HG02571 (cell line): ENCODE measurements around the gene ABHD15.

Experiments used
- ATAC-seq: cut with Tn5 transposase; IDR thresholded peaks from one replicate; pipeline ENCODE4 v1.9.1; 2021; ENCODE audit warnings: mild to moderate bottlenecking, moderate library complexity; ENCODE audit not compliant: unreplicated experiment

ABHD15 gene

DNA sequence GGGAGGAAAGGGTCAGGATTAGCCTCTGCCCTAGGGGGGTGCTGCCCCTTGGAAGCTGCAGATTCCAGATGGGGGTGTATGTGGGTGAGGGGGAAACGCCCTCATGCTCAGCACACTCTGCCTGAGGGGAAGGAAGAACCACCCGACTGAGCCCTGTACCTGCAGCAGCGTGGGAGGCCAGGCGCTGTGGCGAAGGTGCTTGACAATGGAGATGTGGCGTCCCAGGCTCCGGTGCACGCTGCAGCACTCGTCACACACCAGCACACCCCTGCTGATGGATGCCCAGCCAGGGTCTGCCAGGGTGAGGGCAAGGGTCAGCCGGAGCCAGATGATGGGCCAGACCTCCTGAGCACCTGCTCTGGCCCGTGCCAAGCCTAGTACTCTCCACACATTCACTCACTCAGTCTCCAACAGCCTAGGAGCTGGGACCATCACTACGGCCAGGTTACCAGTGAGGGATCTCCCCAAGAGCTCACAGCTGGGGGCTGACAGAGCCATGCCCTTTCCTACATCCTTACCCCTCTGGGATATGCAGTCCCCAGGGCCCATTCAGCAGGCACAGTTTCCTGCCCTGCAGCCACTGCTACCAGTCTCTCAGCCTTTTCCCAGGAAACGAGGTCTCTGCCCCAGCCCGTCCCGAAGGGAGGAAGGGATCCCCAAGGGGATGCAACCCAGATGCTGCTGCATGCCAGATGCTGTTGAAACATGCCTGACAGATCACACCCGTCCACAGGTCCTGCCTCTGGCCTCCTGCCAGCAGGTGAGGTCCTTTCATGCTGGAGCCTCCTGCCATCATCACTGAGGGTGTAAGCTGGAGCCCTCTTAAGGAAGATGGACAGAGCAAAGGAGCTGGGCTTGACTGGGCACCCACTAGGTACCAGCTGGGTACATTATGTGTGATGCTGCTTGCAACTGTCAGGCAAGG is 16.7 kb upstream of the ABHD15 start:
- no peak for ATAC-seq

GRCh38 chr17:29582772-29583171 is 15.9 kb upstream of the ABHD15 start:
- ATAC-seq, result no peak

GRCh38 chr17:29582254-29582765 is 15.5 kb upstream of the ABHD15 start:
- ATAC-seq, result no peak

DNA sequence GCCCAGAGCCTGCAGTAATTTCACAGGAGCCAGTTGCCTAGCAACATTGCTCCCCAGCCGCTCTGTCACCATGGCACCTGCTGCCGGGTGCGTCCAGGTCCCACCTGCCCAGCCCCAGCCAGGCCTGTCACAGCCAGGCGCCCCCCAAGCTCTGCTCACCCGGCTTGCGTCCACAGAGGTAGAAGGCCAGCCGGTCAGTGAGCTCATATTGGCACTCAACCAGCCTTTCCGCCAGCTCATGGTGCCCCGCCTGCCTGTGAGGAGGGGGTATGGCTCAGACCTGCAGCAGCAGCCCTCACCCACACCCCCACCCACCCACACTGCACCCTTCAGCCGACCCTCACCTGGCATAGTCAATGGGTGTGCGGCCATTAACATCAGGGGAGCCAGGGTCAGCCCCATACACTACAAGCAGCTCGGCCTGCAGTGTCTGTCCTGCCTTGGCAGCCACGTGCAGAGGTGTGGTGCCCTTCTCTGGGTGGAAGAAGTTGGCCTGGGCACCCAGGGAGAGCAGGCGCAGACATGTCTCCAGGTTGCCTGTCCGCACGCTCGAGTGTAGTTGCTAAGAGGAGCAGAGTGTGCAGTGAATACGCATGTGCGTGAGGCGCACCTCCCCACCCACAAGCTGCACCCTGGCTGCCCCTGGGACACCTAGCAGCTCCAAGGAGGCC is 14.9 kb upstream of the ABHD15 start:
- ATAC-seq, result no peak

DNA sequence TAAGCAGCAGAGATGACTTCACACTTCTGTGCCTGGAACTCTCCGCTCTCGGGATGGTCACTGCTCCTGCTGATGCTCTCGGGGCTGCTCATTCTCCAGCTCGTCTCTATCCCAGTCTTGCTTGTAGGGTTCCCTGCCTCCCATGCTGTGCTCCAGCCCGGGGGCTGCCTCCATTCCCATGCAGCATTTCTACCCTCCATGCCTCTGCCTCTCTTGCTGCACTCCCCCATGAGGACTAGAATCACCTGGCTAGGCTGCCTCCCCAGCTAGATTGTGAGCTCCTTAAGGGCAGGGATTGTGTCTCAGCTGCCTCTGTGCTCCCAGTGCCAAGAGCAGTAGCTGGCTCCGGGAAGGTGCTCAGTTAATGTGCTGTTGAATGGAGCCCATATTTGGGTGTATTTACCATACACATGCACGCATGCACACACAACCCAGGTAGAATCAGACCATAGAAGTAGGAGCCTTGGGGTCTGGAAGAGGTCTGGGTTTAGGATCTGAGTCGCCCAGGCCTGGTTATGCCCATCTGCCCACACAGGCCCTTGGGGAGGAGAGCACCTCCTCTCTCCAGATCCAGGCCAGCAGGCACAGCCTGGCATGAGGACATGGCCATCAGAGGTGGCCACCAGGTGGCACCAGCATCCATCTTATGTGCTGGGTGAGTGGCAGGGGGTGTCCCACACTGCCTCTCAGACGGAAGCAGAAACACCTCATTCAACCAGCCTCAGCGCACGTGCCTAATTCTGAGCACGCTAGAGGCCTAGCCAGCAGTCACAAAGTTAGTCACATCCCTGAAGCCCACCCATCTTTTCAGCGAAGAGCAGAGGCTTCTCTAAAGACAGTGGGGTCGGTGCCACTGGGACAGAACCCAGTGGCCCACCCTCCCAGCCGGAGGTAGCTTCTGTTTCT is 13.3 kb upstream of the ABHD15 start:
- peak; percentile 76 for ATAC-seq

DNA sequence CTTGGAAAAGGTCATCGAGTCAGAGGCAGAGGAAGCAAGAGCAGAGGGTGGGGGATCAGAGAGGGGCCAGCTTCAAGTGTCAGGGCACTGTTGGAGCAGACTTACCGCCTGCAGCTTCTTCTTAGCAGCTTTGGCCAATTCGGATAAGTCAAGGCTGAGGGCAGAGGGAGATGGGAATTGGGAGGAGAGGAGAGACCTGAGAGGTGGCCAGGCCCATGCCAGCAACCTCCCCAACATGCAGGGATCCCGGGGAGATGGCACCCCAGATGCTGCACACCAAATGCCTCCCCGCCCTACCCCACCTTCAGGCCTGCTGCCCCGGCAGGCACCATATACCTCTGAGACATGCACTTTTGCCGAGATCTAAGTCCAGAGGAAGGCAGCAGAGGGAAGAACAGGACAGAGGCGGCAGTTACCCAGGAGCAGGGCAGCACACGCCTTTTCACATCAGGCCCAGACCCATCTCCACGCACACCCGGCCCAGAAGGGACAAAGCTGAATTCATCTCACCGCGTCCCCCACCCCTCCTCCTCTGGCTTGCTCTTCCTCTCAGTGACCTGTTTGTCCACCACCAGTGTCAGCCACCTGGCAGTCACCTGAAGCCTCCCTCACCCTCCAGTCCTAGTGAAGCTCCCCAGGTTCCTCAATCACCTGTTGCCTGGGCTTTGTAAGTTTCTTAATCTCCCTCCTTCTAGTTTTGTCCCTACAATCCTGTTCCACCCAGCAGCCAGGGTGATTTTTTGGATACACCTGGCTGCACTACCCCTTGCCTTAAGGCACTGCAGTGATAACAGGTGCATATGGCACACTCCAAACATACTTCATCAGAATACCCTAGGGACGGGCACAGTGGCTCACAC is 12.0 kb upstream of the ABHD15 start:
- no peak for ATAC-seq

GRCh38 chr17:29577385-29578211 is 10.8 kb upstream of the ABHD15 start:
- ATAC-seq, result no peak

DNA sequence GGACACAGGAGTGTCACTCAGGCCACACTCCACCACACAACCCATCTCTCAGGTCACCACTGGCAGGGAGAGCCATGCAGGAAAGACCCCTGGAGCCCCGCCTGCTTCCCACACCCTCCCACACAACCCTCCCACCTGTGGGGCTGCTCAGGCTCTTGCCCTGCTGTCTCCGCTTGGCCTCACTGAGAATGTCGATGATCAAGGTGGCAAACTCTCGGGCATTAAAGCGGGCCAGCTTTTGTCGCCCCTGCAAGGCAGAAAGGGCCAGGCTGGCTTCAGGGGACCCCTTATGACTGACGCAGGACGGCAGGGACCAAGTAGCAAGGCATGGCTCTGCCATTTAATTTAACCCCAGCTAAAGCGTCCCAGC is 10.1 kb upstream of the ABHD15 start:
- ATAC-seq, result no peak

- ATAC-seq, result no peak
Measured at GRCh38 chr17:29576214-29577000, 9.6 kb upstream of the ABHD15 start.

- no peak for ATAC-seq
Measured at GRCh38 chr17:29575511-29576213, 8.8 kb upstream of the ABHD15 start.

- ATAC-seq, result no peak
Measured at GRCh38 chr17:29574732-29575510, 8.1 kb upstream of the ABHD15 start.

- no peak for ATAC-seq
Measured at GRCh38 chr17:29573871-29574731, 7.3 kb upstream of the ABHD15 start.

GRCh38 chr17:29573558-29573869 is 6.7 kb upstream of the ABHD15 start:
- ATAC-seq, result no peak

- no peak for ATAC-seq
Measured at GRCh38 chr17:29572691-29573557, 6.1 kb upstream of the ABHD15 start.
